Measurements from ENCODE around the gene PHLDA2. TPM values are rescaled to one million over a fixed set of nuclear protein-coding genes. Genes with fewer than 3 reads are reported as not detected.

The PHLDA2 gene
- total and polyA plus RNA-seq, 2 donors (not counting 3 experiments of a cell fraction or from before 2014, with no cell fraction given) = 38.5 to 44.5 TPM

- DNase-seq (ENCODE audit: low read depth, low spot score) = no peak
- H3K4me2 ChIP-seq (ENCODE audit: insufficient read depth, low read length) = no peak overlapping the region
- no peak for FAIRE-seq
- dilution Hi-C loops (cut with MboI; ENCODE audit: extremely low pct_ligation_motif_present, low sequenced_read_pairs) = no loop called here
- no peaks in the 10 kb centered on the region for H3K9me3 ChIP-seq (replicated peaks; ENCODE audit: control insufficient read depth, insufficient read depth, low read length)
- no peak overlapping the region for H3K9ac ChIP-seq (replicated peaks; ENCODE audit: extremely low read depth, insufficient read depth, low read length)
- intact Hi-C loops (cut with micrococcal nuclease) = no loop called here
- CTCF ChIA-PET = interaction anchor here (0.6 to 0.7 kb wide), 3 partner anchors 18 to 33 kb away, joined by 3 to 4 read pairs (median 4); no protein-coding TSS in a partner anchor
- H3K27ac ChIP-seq (ENCODE audit: insufficient read depth, low read depth, low read length) = no peak overlapping the region
- no peak for TF ChIP-seq EZH2 (IDR thresholded peaks at IDR 0.05; ENCODE audit: borderline replicate concordance, low read depth, low read length, severe bottlenecking)
- H3K9me1 ChIP-seq (replicated peaks; ENCODE audit: control insufficient read depth, extremely low read depth, insufficient read depth, low read length) = no peaks in the 10 kb centered on the region
- peaks cover 2% of the 10 kb centered on the region for H4K20me1 ChIP-seq (replicated peaks; ENCODE audit: control insufficient read depth, extremely low read depth, insufficient read depth, low read length)
- peaks cover 56% of the 10 kb centered on the region for H3K79me2 ChIP-seq (ENCODE audit: control insufficient read depth, insufficient read depth, low read length)
- H3K4me3 ChIP-seq (replicated peaks in 1 of 3; ENCODE audit: insufficient read depth in 1 of 3, low read depth in 1 of 3, low read length in 3 of 3) = no peak overlapping the region
- H3K4me1 ChIP-seq (ENCODE audit: control insufficient read depth, extremely low read depth, insufficient read depth, low read length) = no peaks in the 10 kb centered on the region
- no peak overlapping the region for H2AFZ ChIP-seq (ENCODE audit: low read depth, low read length)
- no peaks in the 10 kb centered on the region for H3K27me3 ChIP-seq (ENCODE audit: control insufficient read depth in 2 of 2, insufficient read depth in 2 of 2, low read length in 2 of 2)
- BruUV-seq (replicated peaks) = no TSS peak
- peaks cover 32 to 48% of the 10 kb centered on the region in 2 experiments for H3K36me3 ChIP-seq (ENCODE audit: control insufficient read depth in 2 of 2, extremely low read depth in 1 of 2, insufficient read depth in 2 of 2, low read length in 2 of 2)
- POLR2A ChIA-PET = no interaction called here
Observed at GRCh38 chr11:2963112-2963754, 34.0 kb upstream of the PHLDA2 start.

GRCh38 chr11:2961080-2961479 is 31.9 kb upstream of the PHLDA2 start:
- POLR2A ChIA-PET = no interaction called here
- H3K9ac ChIP-seq (replicated peaks; ENCODE audit: extremely low read depth, insufficient read depth, low read length) = no peak overlapping the region
- no peak overlapping the region for H2AFZ ChIP-seq (ENCODE audit: low read depth, low read length)
- dilution Hi-C loops (cut with MboI; ENCODE audit: extremely low pct_ligation_motif_present, low sequenced_read_pairs) (no loop called here), intact Hi-C loops (cut with micrococcal nuclease) (no loop called here)
- CTCF ChIA-PET = interaction anchor here (0.9 kb wide), 1 partner anchor 16 kb away, joined by 3 read pairs; no protein-coding TSS in a partner anchor
- H3K4me1 ChIP-seq (ENCODE audit: control insufficient read depth, extremely low read depth, insufficient read depth, low read length) = no peaks in the 10 kb centered on the region
- peaks cover 48% of the 10 kb centered on the region for H3K79me2 ChIP-seq (ENCODE audit: control insufficient read depth, insufficient read depth, low read length)
- BruUV-seq (replicated peaks) = no TSS peak
- FAIRE-seq (no peak), DNase-seq (ENCODE audit: low read depth, low spot score) (no peak)
- no peaks in the 10 kb centered on the region for H3K27me3 ChIP-seq (ENCODE audit: control insufficient read depth in 2 of 2, insufficient read depth in 2 of 2, low read length in 2 of 2)
- H3K4me3 ChIP-seq (replicated peaks in 1 of 3; ENCODE audit: insufficient read depth in 1 of 3, low read depth in 1 of 3, low read length in 3 of 3) = no peak overlapping the region
- no peaks in the 10 kb centered on the region for H3K9me1 ChIP-seq (replicated peaks; ENCODE audit: control insufficient read depth, extremely low read depth, insufficient read depth, low read length)
- H3K4me2 ChIP-seq (ENCODE audit: insufficient read depth, low read length) = no peak overlapping the region
- TF ChIP-seq CTCF (IDR thresholded peaks at IDR 0.05; ENCODE audit: extremely low read depth in 1 of 2, insufficient read depth in 1 of 2, low read depth in 1 of 2, low read length in 2 of 2) (no peak), POLR2AphosphoS5 (IDR thresholded peaks at IDR 0.05; ENCODE audit: insufficient read depth, low read depth, low read length) (no peak), MYC (IDR thresholded peaks at IDR 0.05; ENCODE audit: low read depth, low read length) (no peak), JUN (IDR thresholded peaks at IDR 0.05; ENCODE audit: borderline replicate concordance, insufficient read depth, insufficient read length, low read depth) (no peak), MAX (IDR thresholded peaks at IDR 0.05; ENCODE audit: insufficient read depth, insufficient read length) (no peak), FOS (IDR thresholded peaks at IDR 0.05; ENCODE audit: borderline replicate concordance, insufficient read depth, low read length) (no peak)
- H4K20me1 ChIP-seq (replicated peaks; ENCODE audit: control insufficient read depth, extremely low read depth, insufficient read depth, low read length) = peaks cover 2% of the 10 kb centered on the region
- H3K9me3 ChIP-seq (replicated peaks; ENCODE audit: control insufficient read depth, insufficient read depth, low read length) = no peaks in the 10 kb centered on the region
- no peak overlapping the region for H3K27ac ChIP-seq (ENCODE audit: insufficient read depth, low read depth, low read length)
- peaks cover 45 to 47% of the 10 kb centered on the region in 2 experiments for H3K36me3 ChIP-seq (ENCODE audit: control insufficient read depth in 2 of 2, extremely low read depth in 1 of 2, insufficient read depth in 2 of 2, low read length in 2 of 2)

Measured in endothelial cell of umbilical vein (primary cell).